T-helper 1 cell treated with Interleukin-12 subunit alpha and Interleukin-12 subunit beta and Interleukin-4 antibody, amounts not matched to agents 30 μg/mL and 1 μg/mL, for 36 hours (primary cell): Measurements from ENCODE around the gene ACSS1.

ENCODE experiments used
- H3K27ac Mint-ChIP-seq: one replicate; pipeline ENCODE4 v1.8.0; 2021; ENCODE audit warnings: mild to moderate bottlenecking, mixed read lengths
- H3K27me3 Mint-ChIP-seq: one replicate; pipeline ENCODE4 v1.8.0; 2021; ENCODE audit warnings: low read depth, mixed read lengths
- H3K36me3 Mint-ChIP-seq: one replicate; pipeline ENCODE4 v1.8.0; 2021; ENCODE audit warnings: low read depth, mixed read lengths
- H3K4me1 Mint-ChIP-seq: one replicate; pipeline ENCODE4 v1.8.0; 2021; ENCODE audit warnings: low read depth, mixed read lengths
- H3K4me3 Mint-ChIP-seq: one replicate; pipeline ENCODE4 v1.8.0; 2021; ENCODE audit warnings: mild to moderate bottlenecking, moderate library complexity, mixed read lengths
- H3K9me3 Mint-ChIP-seq: one replicate; pipeline ENCODE4 v1.8.0; 2021; ENCODE audit warnings: mixed read lengths

ACSS1 gene

DNA sequence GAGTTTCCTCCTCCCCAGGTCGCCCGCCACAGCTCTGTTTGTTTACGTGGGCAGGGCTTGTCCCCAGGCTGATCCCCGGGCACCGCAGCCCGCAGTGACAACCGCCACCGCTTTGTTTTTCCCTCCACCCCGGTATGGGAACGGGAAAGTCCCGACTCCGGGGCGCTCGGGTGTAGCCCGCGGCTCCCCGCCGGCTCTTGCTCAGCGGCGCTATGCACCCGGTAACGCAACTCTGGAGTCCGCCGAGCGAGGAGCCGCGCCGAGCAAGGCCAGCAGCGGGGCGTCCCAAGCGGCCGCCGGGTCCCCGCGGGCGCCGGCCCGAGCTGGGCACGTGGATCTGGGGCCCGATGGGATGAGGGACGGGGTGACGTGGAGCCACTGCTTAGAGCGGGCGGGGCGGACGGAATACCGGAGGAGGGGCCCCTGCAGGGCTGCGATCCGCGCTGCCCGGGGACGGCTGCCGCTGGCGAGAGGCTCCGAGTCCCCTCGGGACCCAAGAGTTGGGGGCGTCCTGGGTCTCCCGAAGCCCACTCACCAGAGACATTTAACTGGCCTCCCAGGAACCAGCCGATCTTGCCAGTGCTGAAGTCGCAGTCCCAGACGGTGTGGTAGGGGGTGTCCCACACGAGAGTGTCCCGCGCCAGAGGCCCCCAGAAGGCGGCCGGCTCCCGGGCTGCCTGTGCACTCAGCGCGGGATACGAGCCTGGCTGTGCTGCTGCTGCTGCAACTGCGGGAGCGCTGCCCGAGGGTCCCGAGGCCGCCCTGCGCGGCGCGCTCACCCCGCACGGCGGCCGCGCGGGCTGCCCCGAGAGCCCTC is 497 bp downstream of the ACSS1 start:
- peaks cover 38% of the 10 kb centered on the region for H3K4me1 Mint-ChIP-seq

GRCh38 chr20:25056690-25057233 is 1.2 kb downstream of the ACSS1 start:
- H3K27ac Mint-ChIP-seq, result peak overlapping the region; percentile 82
- H3K36me3 Mint-ChIP-seq, result peaks cover 17% of the 10 kb centered on the region
- peaks cover 40% of the 10 kb centered on the region for H3K4me1 Mint-ChIP-seq
- H3K27me3 Mint-ChIP-seq, result peaks cover 47% of the 10 kb centered on the region
- H3K4me3 Mint-ChIP-seq, result peak overlapping the region; percentile 80
- H3K9me3 Mint-ChIP-seq, result no peaks in the 10 kb centered on the region

More for the DNA sequence above, 497 bp downstream of the ACSS1 start:
- peaks cover 51% of the 10 kb centered on the region for H3K27me3 Mint-ChIP-seq
- H3K4me3 Mint-ChIP-seq, result peak overlapping the region; percentile 80
- peak overlapping the region; percentile 82 for H3K27ac Mint-ChIP-seq
- no peaks in the 10 kb centered on the region for H3K9me3 Mint-ChIP-seq
- peaks cover 17% of the 10 kb centered on the region for H3K36me3 Mint-ChIP-seq

DNA sequence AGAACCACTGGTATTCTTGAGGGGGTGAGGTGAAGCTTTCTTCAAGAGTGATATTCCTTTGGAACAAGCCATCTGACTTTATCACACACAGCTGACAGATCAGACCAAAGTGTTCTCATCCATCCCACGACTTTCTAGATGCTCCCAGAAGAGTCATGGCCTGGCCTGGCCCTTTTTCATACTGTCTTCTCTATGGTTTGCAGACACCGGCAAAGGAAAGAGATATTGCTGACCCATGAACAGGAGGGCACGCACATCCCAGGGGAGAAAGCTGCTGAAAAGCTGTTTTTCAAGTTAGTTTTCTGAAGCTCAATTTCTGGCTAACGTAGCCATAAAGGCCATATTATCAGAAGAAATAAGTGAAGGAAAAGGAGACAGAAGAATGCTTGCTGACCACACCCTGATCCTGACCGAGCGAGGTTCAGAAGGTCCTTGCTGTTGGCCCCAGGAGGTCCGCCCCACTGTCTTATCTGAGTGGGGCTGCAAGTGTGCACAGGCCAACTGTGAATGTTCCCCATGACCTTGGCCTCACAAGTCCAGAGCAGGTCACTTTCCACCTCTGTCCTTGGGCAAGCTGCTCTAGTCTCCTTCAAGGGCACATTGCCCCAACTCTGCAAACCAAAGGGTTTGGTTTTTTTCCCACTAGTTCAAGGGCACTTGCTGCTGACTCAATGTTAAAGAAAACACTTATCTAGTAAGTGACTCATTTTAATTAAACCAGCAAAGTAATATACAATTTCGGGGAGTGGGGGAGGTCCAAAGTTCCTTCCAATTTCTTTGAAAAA is 2.0 kb downstream of the ACSS1 start:
- Mint-ChIP-seq H3K27ac (no peak overlapping the region), H3K4me3 (peak overlapping the region; percentile 80), H3K9me3 (no peaks in the 10 kb centered on the region), H3K36me3 (peaks cover 17% of the 10 kb centered on the region), H3K27me3 (peaks cover 42% of the 10 kb centered on the region), H3K4me1 (peaks cover 41% of the 10 kb centered on the region)

GRCh38 chr20:25054995-25055629 is 2.8 kb downstream of the ACSS1 start:
- Mint-ChIP-seq H3K9me3 (no peaks in the 10 kb centered on the region), H3K4me3 (peak overlapping the region; percentile 58), H3K27ac (no peak overlapping the region), H3K27me3 (peaks cover 37% of the 10 kb centered on the region), H3K4me1 (peaks cover 36% of the 10 kb centered on the region), H3K36me3 (peaks cover 17% of the 10 kb centered on the region)

DNA sequence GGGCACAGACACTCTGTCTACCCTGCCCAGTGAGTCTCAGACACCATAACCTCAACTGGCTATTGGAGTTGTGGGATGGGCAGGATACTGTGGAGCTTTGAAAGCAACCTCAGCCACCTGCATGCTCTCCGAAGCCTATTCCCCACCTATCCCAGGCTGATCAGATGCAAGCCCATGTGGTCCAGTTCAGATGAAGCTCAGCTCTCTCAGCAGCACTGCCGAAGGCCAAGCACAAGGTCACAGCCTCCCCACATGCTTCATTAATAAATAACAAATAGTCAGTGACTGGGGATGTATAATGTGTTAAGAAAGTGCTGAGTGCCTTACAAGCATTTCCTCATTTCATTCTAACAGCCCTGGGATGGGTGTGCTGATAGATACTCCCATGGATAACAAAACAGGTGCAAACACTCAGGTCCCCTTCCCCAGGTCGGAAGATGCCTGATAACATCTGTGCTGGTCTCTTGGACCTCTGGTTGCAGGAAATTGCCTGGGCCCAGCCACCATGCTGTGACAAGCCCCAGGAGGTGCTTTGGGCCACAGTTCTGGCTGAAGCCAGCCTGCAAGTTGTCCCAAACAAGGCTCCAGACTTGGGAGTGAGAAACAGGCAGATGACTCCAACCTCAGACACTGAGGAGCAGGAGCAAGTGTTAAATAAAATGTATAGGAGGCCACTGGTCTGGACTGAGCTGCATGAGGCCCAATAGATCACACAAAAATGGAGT is 3.7 kb downstream of the ACSS1 start:
- H3K9me3 Mint-ChIP-seq, result no peaks in the 10 kb centered on the region
- peaks cover 17% of the 10 kb centered on the region for H3K36me3 Mint-ChIP-seq
- no peak overlapping the region for H3K27ac Mint-ChIP-seq
- peaks cover 37% of the 10 kb centered on the region for H3K27me3 Mint-ChIP-seq
- no peak overlapping the region for H3K4me3 Mint-ChIP-seq
- peaks cover 36% of the 10 kb centered on the region for H3K4me1 Mint-ChIP-seq

DNA sequence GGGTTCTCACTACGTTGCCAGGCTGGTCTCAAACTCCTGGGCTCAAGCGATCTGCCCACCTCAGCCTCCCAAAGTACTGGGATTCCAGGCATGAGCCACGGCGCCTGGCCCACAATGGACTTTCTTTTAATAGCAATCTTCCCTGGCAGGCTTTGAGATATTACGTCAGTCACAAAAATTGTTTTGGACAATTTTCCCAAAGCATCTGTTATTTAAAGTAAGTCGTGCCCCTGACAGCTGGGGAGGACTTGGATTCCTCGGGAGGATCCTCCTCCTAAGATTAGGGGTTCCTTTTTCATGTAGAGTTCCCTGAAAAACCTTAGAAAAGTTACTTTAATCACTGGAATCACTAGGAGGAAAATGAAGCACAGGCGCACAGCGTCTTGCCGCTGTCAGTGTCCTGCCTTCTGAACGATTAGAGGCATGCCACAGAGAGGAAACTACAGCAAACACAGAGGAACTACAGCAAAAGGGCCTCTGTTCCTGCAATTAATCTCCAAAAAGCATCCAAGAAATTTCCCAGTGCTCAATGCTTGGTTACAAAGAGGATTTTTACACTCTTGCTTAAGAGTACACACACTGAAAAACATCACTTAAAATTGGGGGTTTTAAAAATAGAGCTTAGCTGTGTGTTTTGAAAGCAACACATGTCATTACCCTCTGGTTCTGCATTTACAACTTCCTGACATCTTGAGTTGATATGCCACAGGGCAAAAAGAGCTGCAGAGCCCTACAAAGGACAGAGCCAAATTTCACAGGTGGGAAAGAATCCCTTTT is 4.5 kb downstream of the ACSS1 start:
- no peaks in the 10 kb centered on the region for H3K9me3 Mint-ChIP-seq
- no peak overlapping the region for H3K27ac Mint-ChIP-seq
- no peak overlapping the region for H3K4me3 Mint-ChIP-seq
- peaks cover 33% of the 10 kb centered on the region for H3K27me3 Mint-ChIP-seq
- peaks cover 33% of the 10 kb centered on the region for H3K4me1 Mint-ChIP-seq
- peaks cover 17% of the 10 kb centered on the region for H3K36me3 Mint-ChIP-seq

DNA sequence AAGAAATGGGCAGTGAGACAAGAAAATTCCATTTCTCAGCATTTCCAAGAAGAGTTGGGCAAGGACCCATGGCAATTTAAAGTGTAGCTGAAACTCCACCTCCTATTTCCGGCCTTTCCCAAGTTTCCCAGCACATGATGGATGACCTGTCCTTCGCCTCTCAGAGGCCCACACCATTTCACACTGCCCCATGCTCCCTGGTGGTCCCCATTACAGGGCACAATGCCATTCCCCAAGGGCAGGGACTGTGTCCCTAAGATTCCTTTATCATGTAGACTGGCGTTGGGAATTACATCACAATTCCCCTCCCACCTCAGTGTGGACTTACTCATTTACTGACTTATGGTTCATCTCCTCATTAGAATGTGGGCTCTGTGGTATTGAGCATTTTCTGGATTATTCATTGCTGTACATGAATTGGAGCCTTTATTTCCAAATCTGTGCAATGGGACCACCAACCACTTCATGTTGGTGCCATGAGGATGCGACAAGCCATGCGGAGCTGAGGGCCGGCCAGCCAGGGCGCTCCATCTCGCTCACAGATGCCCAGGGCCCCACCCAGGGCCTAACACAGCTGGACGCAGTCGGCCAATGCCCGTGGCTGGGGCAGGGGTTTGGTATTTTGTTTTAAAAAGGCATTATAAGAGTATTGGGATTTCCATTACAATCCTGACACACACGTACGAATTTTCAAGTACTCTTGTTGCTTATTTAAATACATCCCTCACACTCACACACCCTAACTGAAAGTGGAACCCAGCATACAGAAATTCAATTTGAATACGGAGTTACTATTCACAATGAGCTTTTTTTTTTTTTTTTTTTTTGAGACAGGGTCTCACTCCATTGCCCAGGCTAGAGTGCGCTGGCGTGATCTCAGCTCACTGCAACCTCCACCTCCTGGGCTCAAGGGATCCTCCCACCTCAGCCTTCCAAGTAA is 5.4 kb downstream of the ACSS1 start:
- Mint-ChIP-seq H3K9me3 (no peaks in the 10 kb centered on the region), H3K4me3 (no peak overlapping the region), H3K27me3 (peaks cover 33% of the 10 kb centered on the region), H3K4me1 (peaks cover 33% of the 10 kb centered on the region), H3K36me3 (peaks cover 18% of the 10 kb centered on the region), H3K27ac (no peak overlapping the region)

DNA sequence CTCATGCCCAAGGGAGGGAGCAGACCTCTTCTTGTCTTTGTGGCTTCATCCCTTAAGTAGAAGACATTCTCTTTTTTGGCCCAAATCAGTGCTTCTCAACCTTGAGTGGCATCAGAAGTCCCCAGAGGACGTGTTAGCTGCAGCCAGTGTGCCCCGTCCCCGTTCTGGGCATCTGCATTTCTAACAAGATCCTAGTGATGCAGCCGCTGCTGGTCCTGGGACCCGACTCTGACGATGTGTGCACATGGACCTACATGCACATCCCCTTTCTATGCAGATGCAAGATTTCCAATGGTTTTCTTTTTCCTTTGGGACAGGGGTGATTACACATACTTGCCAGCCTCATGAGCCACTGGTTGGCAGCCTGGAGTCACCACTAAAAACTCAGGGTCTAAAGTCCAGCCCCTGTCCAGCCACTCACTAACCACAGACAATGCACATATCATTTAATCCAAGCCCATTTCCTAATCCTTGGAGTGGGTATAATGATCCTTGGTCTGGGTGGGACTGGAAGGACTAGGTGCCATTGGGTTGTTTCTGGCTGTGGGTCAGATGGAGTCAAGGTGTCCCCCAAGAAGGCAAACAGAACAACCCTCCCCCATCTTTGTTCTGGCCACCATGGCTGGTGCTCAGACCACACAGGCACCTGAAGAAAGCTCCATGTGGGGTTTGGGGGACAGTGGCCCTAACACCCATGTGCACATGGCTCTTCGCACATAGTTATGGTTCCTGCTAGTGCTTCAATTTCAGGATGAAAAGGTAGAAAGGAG is 6.4 kb downstream of the ACSS1 start:
- Mint-ChIP-seq H3K4me3 (no peak overlapping the region), H3K9me3 (no peaks in the 10 kb centered on the region), H3K27ac (no peak overlapping the region), H3K27me3 (peaks cover 33% of the 10 kb centered on the region), H3K36me3 (peaks cover 22% of the 10 kb centered on the region), H3K4me1 (peaks cover 33% of the 10 kb centered on the region)

DNA sequence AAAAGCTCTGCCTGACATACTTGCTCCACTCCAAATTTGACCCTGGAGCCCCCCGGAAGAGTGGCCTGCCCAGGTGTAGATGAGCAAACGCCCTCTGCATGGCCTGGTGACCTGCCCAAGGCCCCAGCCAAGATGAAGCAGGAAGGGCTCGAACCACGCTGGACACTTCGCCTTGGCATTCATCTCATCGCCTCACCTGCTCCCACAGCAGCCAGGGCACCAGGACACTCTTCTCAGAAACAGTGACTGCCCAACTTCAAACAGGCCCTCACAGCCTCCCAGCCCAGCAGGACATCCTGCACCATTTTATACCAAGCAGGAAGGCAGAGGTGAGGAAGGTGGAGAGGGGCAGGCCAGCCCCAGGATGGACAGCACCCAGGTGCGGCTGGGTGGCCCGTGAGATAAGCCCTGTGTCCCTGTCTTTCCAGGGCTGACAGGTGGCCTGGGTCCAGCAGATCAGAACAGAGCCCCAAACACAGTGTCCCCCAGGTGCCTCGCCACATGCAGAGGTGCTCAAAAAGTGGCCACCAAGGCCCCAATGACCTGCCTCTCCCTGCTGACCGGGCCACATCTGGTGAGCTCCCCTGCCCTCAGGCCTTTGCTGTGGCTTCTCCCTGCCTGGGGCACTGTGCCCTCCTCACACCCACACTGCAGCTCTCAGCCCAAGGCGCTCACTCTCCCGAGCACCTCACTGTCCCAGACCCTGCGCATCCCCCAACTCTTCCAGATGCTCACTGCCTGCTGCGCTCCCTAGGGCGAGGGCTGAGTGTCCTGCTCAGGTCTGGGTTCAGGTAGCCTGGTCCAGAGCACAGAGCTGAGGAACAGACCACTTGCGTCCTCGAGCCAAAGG is 7.2 kb downstream of the ACSS1 start:
- H3K27ac Mint-ChIP-seq, result no peak overlapping the region
- H3K9me3 Mint-ChIP-seq, result no peaks in the 10 kb centered on the region
- peaks cover 22% of the 10 kb centered on the region for H3K36me3 Mint-ChIP-seq
- H3K4me3 Mint-ChIP-seq, result no peak overlapping the region
- H3K4me1 Mint-ChIP-seq, result peaks cover 27% of the 10 kb centered on the region
- H3K27me3 Mint-ChIP-seq, result peaks cover 28% of the 10 kb centered on the region

GRCh38 chr20:25050082-25050481 is 7.9 kb downstream of the ACSS1 start:
- Mint-ChIP-seq H3K27ac (no peak overlapping the region), H3K4me1 (peaks cover 24% of the 10 kb centered on the region), H3K27me3 (peaks cover 24% of the 10 kb centered on the region), H3K36me3 (peaks cover 18% of the 10 kb centered on the region), H3K4me3 (no peak overlapping the region), H3K9me3 (no peaks in the 10 kb centered on the region)

DNA sequence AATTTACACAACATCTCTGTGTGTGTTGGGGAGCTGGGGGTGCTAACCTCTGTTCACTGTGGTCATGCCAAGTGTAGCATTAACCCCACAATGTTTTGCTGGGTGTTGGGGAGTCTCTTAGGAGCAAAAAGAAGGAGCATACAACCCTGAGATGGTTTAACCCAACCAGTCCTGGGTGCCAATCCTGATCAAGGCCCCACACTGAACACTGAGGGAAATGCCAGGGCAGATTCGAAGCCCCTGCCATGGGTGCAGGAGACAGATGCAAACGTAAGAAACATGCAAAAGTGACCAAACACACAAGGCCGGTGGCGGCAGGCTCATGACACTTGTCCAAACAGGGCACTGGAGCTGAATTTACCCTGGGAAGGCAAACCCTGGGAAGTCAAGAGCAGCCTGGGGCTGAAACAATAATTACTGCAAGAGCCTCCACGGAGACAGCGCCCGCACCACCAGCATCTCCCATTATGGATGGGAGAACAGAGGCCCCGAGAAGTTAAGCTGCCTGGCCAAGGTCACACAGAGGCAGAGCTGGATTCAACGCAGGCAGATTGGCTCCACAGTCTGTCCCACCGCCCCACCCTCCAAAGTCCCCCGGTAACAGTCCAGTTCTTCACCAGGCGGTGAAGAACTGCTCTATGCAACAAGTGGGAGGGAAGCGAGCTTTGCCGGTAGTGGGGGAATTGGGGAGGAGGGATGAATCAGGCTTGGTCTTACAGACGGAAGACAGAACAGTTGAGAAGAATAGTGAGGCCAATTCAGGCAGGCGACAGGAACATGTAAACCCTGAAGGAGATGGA is 8.5 kb downstream of the ACSS1 start:
- Mint-ChIP-seq H3K36me3 (peaks cover 12% of the 10 kb centered on the region), H3K4me1 (peaks cover 19% of the 10 kb centered on the region), H3K4me3 (no peak overlapping the region), H3K9me3 (no peaks in the 10 kb centered on the region), H3K27me3 (peaks cover 18% of the 10 kb centered on the region), H3K27ac (no peak overlapping the region)
